Gastroesophageal sphincter (tissue), 4 donors: ENCODE data around the gene ST6GALNAC3. TPM values are rescaled to one million over a fixed set of nuclear protein-coding genes. Genes with fewer than 3 reads are reported as not detected.

Experiments
- ATAC-seq: fragments of 150-250 bp; one replicate; pipeline ENCODE4 v1.9.1; 2016; ENCODE audit warnings: mild to moderate bottlenecking, moderate library complexity
- H3K27ac ChIP-seq, 4 donors: fragments of 200-600 bp; sonication (generic) in 3 of 4; 1 replicate in 3 of 4; 2 replicates in 1 of 4; pipeline ENCODE4 v1.5.1; 2016 to 2019
- H3K27me3 ChIP-seq: fragments of 200-600 bp; sonication (generic); one replicate; pipeline ENCODE4 v1.5.1; 2019
- H3K36me3 ChIP-seq, 2 donors: fragments of 200-600 bp; sonication (generic); one replicate each; pipeline ENCODE4 v1.5.1; 2019; ENCODE audit warnings: control low read depth in 1 of 2
- H3K4me1 ChIP-seq, 3 donors: fragments of 200-600 bp; sonication (generic); 1 replicate in 2 of 3; 2 replicates in 1 of 3; pipeline ENCODE4 v1.5.1; 2016 to 2019; ENCODE audit warnings: control low read depth in 2 of 3
- H3K4me3 ChIP-seq, 2 donors: fragments of 200-600 bp; sonication (generic); one replicate each; pipeline ENCODE4 v1.5.1; 2019; ENCODE audit warnings: mild to moderate bottlenecking in 1 of 2, moderate library complexity in 1 of 2
- H3K9me3 ChIP-seq, 3 donors: fragments of 200-600 bp; sonication (generic); one replicate each; pipeline ENCODE4 v1.5.1; 2017 to 2019; ENCODE audit warnings: control low read depth in 2 of 3
- EP300 ChIP-seq: sonication (generic); formaldehyde crosslinking; IDR thresholded peaks from one replicate; pipeline ENCODE4 v1.6.1; 2017; ENCODE audit warnings: antibody characterized with exemption, mild to moderate bottlenecking
- POLR2A ChIP-seq, 2 donors: fragments of 450-650 bp; IDR thresholded peaks; one replicate each; pipeline ENCODE4 v1.6.1; 2017; ENCODE audit warnings: antibody characterized with exemption in 2 of 2, mild to moderate bottlenecking in 2 of 2, moderate library complexity in 1 of 2
- POLR2AphosphoS5 ChIP-seq: sonication (generic); formaldehyde crosslinking; IDR thresholded peaks from one replicate; pipeline ENCODE4 v1.6.1; 2017; ENCODE audit warnings: antibody characterized with exemption
- WGBS, 2 donors: methylation state at CpG; one replicate each; pipeline ENCODE4 v1.1.5; 2018; ENCODE audit warnings: low coverage in 1 of 2; 5-methylcytosine and 5-hydroxymethylcytosine counted together
- total RNA-seq, 4 donors: library from RNA; depleted of rRNA; stranded (reverse); fragments of >200 nt; gene quantifications; one replicate each; pipeline ENCODE4 v1.1.0, GENCODE V29; 2016
- TF ChIP-seq, protein P1 (sequence below), 4 experiments: fragments of 200-600 bp in 2 of 4; fragments of 450-650 bp in 2 of 4; sonication (generic) in 1 of 4; IDR thresholded peaks; one replicate each; pipeline ENCODE4 v1.5.1; 2017 to 2019; ENCODE audit warnings: antibody characterized with exemption in 4 of 4, mild to moderate bottlenecking in 2 of 4, moderate library complexity in 2 of 4

Gene ST6GALNAC3
- total RNA-seq, 4 donors from 2014 or later, result 2.8 to 10.6 (median 3.3) TPM

DNA sequence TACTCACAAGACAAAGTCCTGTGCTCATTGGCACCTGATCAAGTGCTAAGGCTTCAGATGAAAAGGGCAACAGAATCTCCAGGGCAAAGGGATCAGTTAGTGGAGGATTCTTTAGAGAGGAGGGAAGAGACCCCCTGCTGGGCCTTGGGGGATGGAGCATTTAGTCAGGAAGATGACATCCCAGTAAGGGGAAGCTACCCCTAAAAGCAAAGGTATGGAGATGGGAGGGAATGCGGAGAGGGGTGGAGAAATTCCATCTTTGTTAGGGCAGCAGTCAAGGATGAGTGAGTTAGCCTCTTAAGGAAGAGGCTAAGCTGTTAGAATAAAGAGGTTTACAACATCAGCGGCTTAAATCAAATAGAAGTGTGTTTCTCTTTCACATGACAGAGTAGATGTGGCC, 67.4 kb downstream of the ST6GALNAC3 start:
- TF ChIP-seq POLR2A (IDR thresholded peaks at IDR 0.05), result no peak
- TF ChIP-seq EP300, result no peak
- TF ChIP-seq, protein P1, sequence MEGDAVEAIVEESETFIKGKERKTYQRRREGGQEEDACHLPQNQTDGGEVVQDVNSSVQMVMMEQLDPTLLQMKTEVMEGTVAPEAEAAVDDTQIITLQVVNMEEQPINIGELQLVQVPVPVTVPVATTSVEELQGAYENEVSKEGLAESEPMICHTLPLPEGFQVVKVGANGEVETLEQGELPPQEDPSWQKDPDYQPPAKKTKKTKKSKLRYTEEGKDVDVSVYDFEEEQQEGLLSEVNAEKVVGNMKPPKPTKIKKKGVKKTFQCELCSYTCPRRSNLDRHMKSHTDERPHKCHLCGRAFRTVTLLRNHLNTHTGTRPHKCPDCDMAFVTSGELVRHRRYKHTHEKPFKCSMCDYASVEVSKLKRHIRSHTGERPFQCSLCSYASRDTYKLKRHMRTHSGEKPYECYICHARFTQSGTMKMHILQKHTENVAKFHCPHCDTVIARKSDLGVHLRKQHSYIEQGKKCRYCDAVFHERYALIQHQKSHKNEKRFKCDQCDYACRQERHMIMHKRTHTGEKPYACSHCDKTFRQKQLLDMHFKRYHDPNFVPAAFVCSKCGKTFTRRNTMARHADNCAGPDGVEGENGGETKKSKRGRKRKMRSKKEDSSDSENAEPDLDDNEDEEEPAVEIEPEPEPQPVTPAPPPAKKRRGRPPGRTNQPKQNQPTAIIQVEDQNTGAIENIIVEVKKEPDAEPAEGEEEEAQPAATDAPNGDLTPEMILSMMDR (IDR thresholded peaks at IDR 0.05), result no peak
- TF ChIP-seq POLR2AphosphoS5, result no peak
- WGBS, 2 donors, result 100% methylated on average over 1 to 2 of the region's 2 CpGs
- Histone ChIP-seq H3K27ac (no peak overlapping the region), H3K4me1 (peaks cover 0 to 9% (median 0%) of the 10 kb centered on the region in 3 donors), H3K4me3 (no peak overlapping the region), H3K36me3 (no peaks in the 10 kb centered on the region), H3K27me3 (no peaks in the 10 kb centered on the region), H3K9me3 (no peaks in the 10 kb centered on the region)
- ATAC-seq, result no peak

- TF ChIP-seq POLR2AphosphoS5 (no peak), POLR2A (IDR thresholded peaks at IDR 0.05) (no peak), EP300 (no peak)
- TF ChIP-seq, protein P1 (IDR thresholded peaks at IDR 0.05), result no peak
- Histone ChIP-seq H3K36me3 (no peaks in the 10 kb centered on the region), H3K9me3 (no peaks in the 10 kb centered on the region), H3K27ac (no peak overlapping the region), H3K27me3 (no peaks in the 10 kb centered on the region), H3K4me1 (peaks cover 0 to 9% (median 0%) of the 10 kb centered on the region in 3 donors), H3K4me3 (no peak overlapping the region)
- WGBS, 2 donors, result 14 to 56% methylated on average over 3 to 5 of the region's 5 CpGs
- no peak for ATAC-seq
Measured at GRCh38 chr1:76142771-76143540, 68.4 kb downstream of the ST6GALNAC3 start.

DNA sequence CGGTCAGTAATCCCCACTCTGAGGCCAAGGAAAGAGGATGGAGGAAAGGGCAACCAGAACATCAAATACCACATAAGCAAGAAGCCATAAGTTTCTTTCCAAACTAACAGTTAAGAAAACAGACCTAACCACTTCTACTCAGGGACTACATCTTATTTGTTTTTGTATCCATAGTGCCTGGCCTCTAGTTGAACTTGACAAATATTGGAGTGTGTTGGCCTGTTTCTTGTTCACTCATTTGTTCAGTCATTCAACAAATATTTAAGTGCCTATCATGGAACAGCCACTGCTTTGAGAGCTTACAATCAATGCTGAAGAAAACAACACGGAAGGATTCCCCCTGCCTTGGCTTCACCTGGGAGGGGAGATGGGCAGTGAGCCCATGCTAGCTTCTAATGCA, 69.7 kb downstream of the ST6GALNAC3 start:
- no peaks in the 10 kb centered on the region for H3K9me3 ChIP-seq
- H3K36me3 ChIP-seq, result no peaks in the 10 kb centered on the region
- ATAC-seq, result no peak
- H3K4me1 ChIP-seq, result peaks cover 0 to 9% (median 0%) of the 10 kb centered on the region in 3 donors
- H3K27me3 ChIP-seq, result no peaks in the 10 kb centered on the region
- no peak overlapping the region for H3K4me3 ChIP-seq
- H3K27ac ChIP-seq, result no peak overlapping the region
- 80 to 100% methylated on average over 1 to 2 of the region's 2 CpGs for WGBS, 2 donors
- TF ChIP-seq POLR2AphosphoS5 (no peak), POLR2A (IDR thresholded peaks at IDR 0.05) (no peak), EP300 (no peak)
- TF ChIP-seq, protein P1 (IDR thresholded peaks at IDR 0.05), result no peak

DNA sequence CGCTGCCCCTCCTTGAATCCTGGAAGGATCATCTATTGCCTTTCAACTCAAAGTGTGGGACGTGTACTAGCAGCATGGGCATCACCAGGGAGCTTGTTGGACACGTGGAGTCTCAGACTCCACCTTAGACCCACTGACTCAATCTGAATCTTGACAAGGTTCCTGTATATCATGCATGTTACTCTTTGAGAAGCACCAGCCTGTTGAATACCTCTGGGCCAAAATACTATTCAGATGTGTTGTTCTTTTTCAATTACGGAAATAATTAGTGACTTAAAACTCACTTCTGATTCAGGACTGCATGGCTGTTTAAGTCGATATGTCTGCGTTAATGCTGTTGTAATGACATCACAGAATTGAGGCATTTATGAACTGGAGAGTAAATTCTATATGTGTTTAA, 70.8 kb downstream of the ST6GALNAC3 start:
- Histone ChIP-seq H3K36me3 (no peaks in the 10 kb centered on the region), H3K4me3 (no peak overlapping the region), H3K4me1 (peaks cover 0 to 9% (median 0%) of the 10 kb centered on the region in 3 donors), H3K27me3 (no peaks in the 10 kb centered on the region), H3K9me3 (no peaks in the 10 kb centered on the region), H3K27ac (no peak overlapping the region)
- 75 to 79% methylated on average over 6 of the region's 6 CpGs for WGBS, 2 donors
- TF ChIP-seq POLR2A (IDR thresholded peaks at IDR 0.05) (no peak), POLR2AphosphoS5 (no peak), EP300 (no peak)
- TF ChIP-seq, protein P1 (IDR thresholded peaks at IDR 0.05), result no peak
- no peak for ATAC-seq

GRCh38 chr1:76146184-76146583, 71.6 kb downstream of the ST6GALNAC3 start:
- Histone ChIP-seq H3K4me3 (no peak overlapping the region), H3K36me3 (no peaks in the 10 kb centered on the region), H3K27me3 (no peaks in the 10 kb centered on the region), H3K9me3 (no peaks in the 10 kb centered on the region), H3K27ac (no peak overlapping the region), H3K4me1 (peaks cover 0 to 9% (median 0%) of the 10 kb centered on the region in 3 donors)
- WGBS, 2 donors, result 73% methylated on average over 1 of the region's 1 CpG; no CpG with 5 or more reads in 1 of the 2 donors
- TF ChIP-seq, protein P1 (IDR thresholded peaks at IDR 0.05), result no peak
- TF ChIP-seq EP300, result no peak
- TF ChIP-seq POLR2A (IDR thresholded peaks at IDR 0.05), result no peak
- no peak for TF ChIP-seq POLR2AphosphoS5
- no peak for ATAC-seq
